GM23248 (cell line): ENCODE data around the gene RHBDF1. TPM values are rescaled to one million over a fixed set of nuclear protein-coding genes. Genes with fewer than 3 reads are reported as not detected.

ENCODE experiments used
- DNase-seq: peaks from one replicate; pipeline ENCODE4 v3.0.0-alpha.2; 2015
- H2AFZ ChIP-seq: fragments of 200-600 bp; sonication (generic); 2 replicates; pipeline ENCODE4 v1.6.1; 2016; ENCODE audit warnings: antibody characterized with exemption
- H3F3A ChIP-seq: fragments of 200-600 bp; sonication (generic); 2 replicates; pipeline ENCODE4 v1.6.1; 2016; ENCODE audit warnings: mild to moderate bottlenecking, antibody characterized with exemption, mixed run types; ENCODE audit not compliant: insufficient read depth
- H3K27ac ChIP-seq: fragments of 200-600 bp; sonication (generic); 2 replicates; pipeline ENCODE4 v1.5.1; 2016; ENCODE audit warnings: mild to moderate bottlenecking
- H3K27me3 ChIP-seq: fragments of 200-600 bp; sonication (generic); replicated peaks from 2 replicates; pipeline ENCODE4 v1.6.1; 2016; ENCODE audit warnings: mild to moderate bottlenecking; ENCODE audit not compliant: insufficient read depth
- H3K36me3 ChIP-seq: fragments of 200-600 bp; sonication (generic); 2 replicates; pipeline ENCODE4 v1.6.1; 2016; ENCODE audit warnings: low read depth, mild to moderate bottlenecking
- H3K4me1 ChIP-seq: fragments of 200-600 bp; sonication (generic); 2 replicates; pipeline ENCODE4 v1.6.1; 2016; ENCODE audit warnings: mild to moderate bottlenecking; ENCODE audit not compliant: insufficient read depth
- H3K4me2 ChIP-seq: fragments of 200-600 bp; sonication (generic); one replicate; pipeline ENCODE4 v1.6.1; 2016; ENCODE audit warnings: mild to moderate bottlenecking; ENCODE audit not compliant: unreplicated experiment
- H3K4me3 ChIP-seq: fragments of 200-600 bp; sonication (generic); 2 replicates; pipeline ENCODE4 v1.5.1; 2016; ENCODE audit warnings: mild to moderate bottlenecking
- H3K79me2 ChIP-seq: fragments of 200-600 bp; sonication (generic); 2 replicates; pipeline ENCODE4 v1.6.1; 2016; ENCODE audit warnings: mild to moderate bottlenecking; ENCODE audit not compliant: insufficient read depth
- H3K9ac ChIP-seq: fragments of 200-600 bp; sonication (generic); 2 replicates; pipeline ENCODE4 v1.6.1; 2016; ENCODE audit warnings: mild to moderate bottlenecking
- H3K9me2 ChIP-seq: fragments of 200-600 bp; sonication (generic); 2 replicates; pipeline ENCODE4 v1.6.1; 2016; ENCODE audit warnings: mixed run types, mild to moderate bottlenecking, moderate library complexity; ENCODE audit not compliant: insufficient read depth
- H3K9me3 ChIP-seq: fragments of 200-600 bp; sonication (generic); one replicate; pipeline ENCODE4 v1.6.1; 2017; ENCODE audit warnings: low read depth
- H4K20me1 ChIP-seq: fragments of 200-600 bp; sonication (generic); 2 replicates; pipeline ENCODE4 v1.6.0; 2016; ENCODE audit not compliant: insufficient read depth
- EZH2 ChIP-seq: fragments of 200-600 bp; sonication (generic); IDR thresholded peaks from 2 replicates; pipeline ENCODE4 v1.6.1; 2018; ENCODE audit warnings: antibody characterized with exemption, mild to moderate bottlenecking; ENCODE audit not compliant: insufficient read depth, poor library complexity, severe bottlenecking
- EZH2phosphoT487 ChIP-seq: fragments of 200-600 bp; sonication (generic); IDR thresholded peaks from 2 replicates; pipeline ENCODE4 v1.6.1; 2018; ENCODE audit warnings: antibody characterized with exemption, moderate library complexity, mild to moderate bottlenecking, low read depth; ENCODE audit not compliant: insufficient read depth
- WGBS, 2 experiments: methylation state at CpG; one replicate each; pipeline ENCODE4 v1.1.6; 2015 to 2017; ENCODE audit warnings: low lambda C conversion rate in 2 of 2, low coverage in 1 of 2; ENCODE audit errors: missing lambda C conversion rate in 2 of 2; 5-methylcytosine and 5-hydroxymethylcytosine counted together
- in situ Hi-C: fragments of 300-500 bp; cut with MboI; formaldehyde crosslinking; loops from 2 replicates; pipeline ENCODE4 v1.15.0; 2020
- polyA plus RNA-seq: library from polyadenylated mRNA; unstranded; fragments of >200 nt; fragmentation: Nextera tagmentation; extraction: Ambion mirVana; gene quantifications from 2 replicates; pipeline ENCODE4 v1.2.1, GENCODE V29; 2016
- total RNA-seq: library from RNA; depleted of rRNA; stranded (reverse); fragments of >200 nt; shearing (Covaris generic); gene quantifications from 2 replicates; pipeline ENCODE4 v1.2.3, GENCODE V29; 2014

Gene RHBDF1
- total and polyA plus RNA-seq, 2 experiments from 2014 or later, result 61.7 to 62.6 TPM

GRCh38 chr16:114327-114726 is 41.9 kb upstream of the RHBDF1 start:
- Histone ChIP-seq H3K9ac (no peak overlapping the region), H3K79me2 (no peaks in the 10 kb centered on the region), H2AFZ (no peak overlapping the region), H3F3A (peaks cover 31% of the 10 kb centered on the region), H3K9me2 (no peaks in the 10 kb centered on the region), H3K36me3 (0 out of 2 replicates have a peak, but pooled peaks cover 8% of the 10 kb centered on the region), H3K4me2 (no peak overlapping the region), H3K27ac (no peak overlapping the region), H3K4me3 (no peak overlapping the region), H4K20me1 (no peaks in the 10 kb centered on the region), H3K9me3 (no peaks in the 10 kb centered on the region), H3K27me3 (no peaks in the 10 kb centered on the region), H3K4me1 (peaks cover 17% of the 10 kb centered on the region)
- in situ Hi-C loops, result no loop called here
- TF ChIP-seq EZH2phosphoT487, result no peak
- 88% methylated on average over 2 of the region's 2 CpGs for WGBS, 2 experiments
- DNase-seq, result no peak

- Histone ChIP-seq H3K9me2 (no peaks in the 10 kb centered on the region), H3K27me3 (no peaks in the 10 kb centered on the region), H3K79me2 (no peaks in the 10 kb centered on the region), H3K9ac (0 out of 2 replicates have a peak overlapping the region, but pooled peaks have one; percentile 16), H4K20me1 (no peaks in the 10 kb centered on the region), H3K9me3 (no peaks in the 10 kb centered on the region), H3K27ac (no peak overlapping the region), H3K4me2 (no peak overlapping the region), H3K4me1 (peaks cover 17% of the 10 kb centered on the region), H2AFZ (no peak overlapping the region), H3K4me3 (no peak overlapping the region), H3K36me3 (0 out of 2 replicates have a peak, but pooled peaks cover 13% of the 10 kb centered on the region), H3F3A (peaks cover 31% of the 10 kb centered on the region)
- 91 to 92% methylated on average over 21 of the region's 21 CpGs for WGBS, 2 experiments
- no peak for DNase-seq
- TF ChIP-seq EZH2 (no peak), EZH2phosphoT487 (no peak)
- in situ Hi-C loops, result no loop called here
Observed at GRCh38 chr16:112153-112840, 39.9 kb upstream of the RHBDF1 start.

GRCh38 chr16:106623-107324 is 34.3 kb upstream of the RHBDF1 start:
- DNase-seq, result peak; percentile 90
- WGBS, 2 experiments, result 29 to 32% methylated on average over 6 of the region's 6 CpGs
- Histone ChIP-seq H3K9me3 (no peaks in the 10 kb centered on the region), H3K27ac (no peak overlapping the region), H3K4me1 (no peaks in the 10 kb centered on the region), H3K4me2 (no peak overlapping the region), H3K9ac (no peak overlapping the region), H3K9me2 (no peaks in the 10 kb centered on the region), H3F3A (0 out of 2 replicates have a peak, but pooled peaks cover 3% of the 10 kb centered on the region), H3K79me2 (no peaks in the 10 kb centered on the region; the same call in 1 of the 2 replicates), H4K20me1 (no peaks in the 10 kb centered on the region), H2AFZ (no peak overlapping the region), H3K4me3 (no peak overlapping the region), H3K27me3 (no peaks in the 10 kb centered on the region), H3K36me3 (peaks cover 12% of the 10 kb centered on the region; the same call in 1 of the 2 replicates)
- in situ Hi-C loops, result loop anchor here (5.0 kb wide), 1 partner anchor 76 kb away; the partner anchor contains the start of gene HBQ1
- TF ChIP-seq EZH2phosphoT487 (no peak), EZH2 (no peak)

- H3K36me3 ChIP-seq, result peaks cover 8% of the 10 kb centered on the region; the same call in 1 of the 2 replicates
- no peak overlapping the region for H2AFZ ChIP-seq
- no peak overlapping the region for H3K27ac ChIP-seq
- no peak for DNase-seq
- H3K9me3 ChIP-seq, result no peaks in the 10 kb centered on the region
- H3K9ac ChIP-seq, result no peak overlapping the region
- H3K9me2 ChIP-seq, result no peaks in the 10 kb centered on the region
- H3K27me3 ChIP-seq, result no peaks in the 10 kb centered on the region
- WGBS, 2 experiments, result 95 to 97% methylated on average over 6 of the region's 6 CpGs
- H3F3A ChIP-seq, result no peaks in the 10 kb centered on the region
- H4K20me1 ChIP-seq, result no peaks in the 10 kb centered on the region
- TF ChIP-seq EZH2phosphoT487 (no peak), EZH2 (no peak)
- in situ Hi-C loops, result loop anchor here (5.0 kb wide), 1 partner anchor 77 kb away; the partner anchor contains the start of gene HBQ1
- H3K4me2 ChIP-seq, result no peak overlapping the region
- no peaks in the 10 kb centered on the region; the same call in 1 of the 2 replicates for H3K79me2 ChIP-seq
- no peak overlapping the region for H3K4me3 ChIP-seq
- no peaks in the 10 kb centered on the region for H3K4me1 ChIP-seq
Observed at GRCh38 chr16:105521-105920, 33.1 kb upstream of the RHBDF1 start.
